ENCODE measurements around the gene SYS1. TPM values are rescaled to one million over a fixed set of nuclear protein-coding genes. Genes with fewer than 3 reads are reported as not detected.
A peak's percentile ranks its signal among the peaks of the same experiment; 100 is the strongest.

The SYS1 gene
- total RNA-seq, 1 donor from 2014 or later, result 13.7 TPM

GRCh38 chr20:45358282-45359068 is 4.5 kb upstream of the SYS1 start:
- ATAC-seq, result no peak

- ATAC-seq, result no peak
These were observed 3.9 kb upstream of the SYS1 start for GRCh38 chr20:45359069-45359405.

GRCh38 chr20:45359406-45360148 is 3.4 kb upstream of the SYS1 start:
- ATAC-seq, result peak; percentile 12

GRCh38 chr20:45361793-45362192 is 1.2 kb upstream of the SYS1 start:
- ATAC-seq, result no peak

- ATAC-seq, result no peak
These were observed 896 bp downstream of the SYS1 start for GRCh38 chr20:45363611-45364492.

- ATAC-seq, result no peak
These were observed 2.6 kb downstream of the SYS1 start for GRCh38 chr20:45365444-45365970.

- ATAC-seq, result no peak
These were observed 3.2 kb downstream of the SYS1 start for GRCh38 chr20:45366192-45366591.

- no peak for ATAC-seq
These were observed 3.7 kb downstream of the SYS1 start for GRCh38 chr20:45366631-45367030.

- no peak for ATAC-seq
These were observed 4.2 kb downstream of the SYS1 start for GRCh38 chr20:45367126-45367525.

- ATAC-seq, result no peak
These were observed 5.4 kb downstream of the SYS1 start for GRCh38 chr20:45368221-45368980.

- no peak for ATAC-seq
These were observed 7.7 kb downstream of the SYS1 start for GRCh38 chr20:45370571-45371160.

- ATAC-seq, result no peak
These were observed 9.3 kb downstream of the SYS1 start for GRCh38 chr20:45372241-45372640.

- ATAC-seq, result no peak
These were observed 9.8 kb downstream of the SYS1 start for GRCh38 chr20:45372646-45373352.

- ATAC-seq, result peak; percentile 82
These were observed 10.6 kb downstream of the SYS1 start for GRCh38 chr20:45373353-45374100.

- ATAC-seq, result no peak
These were observed 11.1 kb downstream of the SYS1 start for GRCh38 chr20:45374101-45374467.

- no peak for ATAC-seq
These were observed 12.0 kb downstream of the SYS1 start for GRCh38 chr20:45374966-45375365.

- no peak for ATAC-seq
These were observed 14.3 kb downstream of the SYS1 start for GRCh38 chr20:45377269-45377668.

- no peak for ATAC-seq
These were observed 15.2 kb downstream of the SYS1 start, which contains the start of gene TP53TG5 for GRCh38 chr20:45378191-45378590. TSS of gene TP53TG5 (minus strand) at chr20:45378325. CDS start at chr20:45378236, 89 bp downstream.

GRCh38 chr20:45387274-45387673 is 24.3 kb downstream of the SYS1 start:
- no peak for ATAC-seq

GRCh38 chr20:45390931-45391330 is 28.0 kb downstream of the SYS1 start:
- ATAC-seq, result no peak

All from esophagus mucosa (tissue), 1 donor.